ENCODE data around the gene AGAP9. TPM values are rescaled to one million over a fixed set of nuclear protein-coding genes. Genes with fewer than 3 reads are reported as not detected.

Gene AGAP9
- total RNA-seq, 1 experiment from 2014 or later, result 9.9 TPM

DNA sequence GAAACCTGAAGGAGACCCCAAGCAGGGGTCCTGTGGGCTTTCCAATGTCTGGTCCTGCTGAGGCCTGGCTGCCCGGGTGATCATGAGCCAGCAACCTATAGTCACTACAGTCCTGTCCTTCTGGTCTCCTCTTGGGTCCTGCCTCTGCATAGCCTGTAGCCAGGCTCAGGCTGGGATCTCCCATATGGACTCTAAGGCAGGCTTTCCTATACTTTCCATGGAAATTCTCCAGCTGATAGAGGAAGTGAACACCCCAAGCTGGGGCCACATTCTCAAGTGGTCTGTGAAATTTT lies 66.0 kb downstream of the AGAP9 start:
- ATAC-seq (no peak), DNase-seq (ENCODE audit: low read depth, low spot score) (no peak)
- H3K27me3 ChIP-seq (ENCODE audit: control insufficient read depth, insufficient read depth, low read length), result no peaks in the 10 kb centered on the region
- H3K36me3 ChIP-seq (ENCODE audit: control insufficient read depth, insufficient read depth, low read length), result no peaks in the 10 kb centered on the region
- POLR2A ChIA-PET, result no interaction called here
- peaks cover 2% of the 10 kb centered on the region; the same call in 1 of the 2 replicates for H3K4me1 ChIP-seq (ENCODE audit: control insufficient read depth, insufficient read depth, low read length)
- no peak overlapping the region for H3K27ac ChIP-seq (ENCODE audit: low read length)
- intact Hi-C loops (cut with micrococcal nuclease; ENCODE audit: unreplicated experiment), result no loop called here
- H3K9me3 ChIP-seq (ENCODE audit: control insufficient read depth, insufficient read depth, low read depth, low read length), result no peaks in the 10 kb centered on the region
- CTCF ChIA-PET, result no interaction called here
- in situ Hi-C loops (cut with HindIII; ENCODE audit: low pct_unique_long_range_greater_than_20kb, low sequenced_read_pairs), result no loop called here
- no peak for TF ChIP-seq SIN3A (IDR thresholded peaks at IDR 0.05; ENCODE audit: borderline replicate concordance, insufficient read depth, low read depth, low read length)
- TF ChIP-seq TCF7L2 (IDR thresholded peaks at IDR 0.05; ENCODE audit: low read depth, low read length), result no peak
- no peak for TF ChIP-seq POLR2AphosphoS5 (IDR thresholded peaks at IDR 0.05; ENCODE audit: low read depth, low read length)
- no peak for TF ChIP-seq CTCF (IDR thresholded peaks at IDR 0.05)
- no peak for TF ChIP-seq REST (IDR thresholded peaks at IDR 0.05; ENCODE audit: insufficient read depth in 1 of 2, low read depth in 2 of 2, low read length in 1 of 2)
- no TSS peak for BruUV-seq (replicated peaks)
- H3K4me3 ChIP-seq (ENCODE audit: low read depth in 2 of 2, low read length in 2 of 2), result no peak overlapping the region

DNA sequence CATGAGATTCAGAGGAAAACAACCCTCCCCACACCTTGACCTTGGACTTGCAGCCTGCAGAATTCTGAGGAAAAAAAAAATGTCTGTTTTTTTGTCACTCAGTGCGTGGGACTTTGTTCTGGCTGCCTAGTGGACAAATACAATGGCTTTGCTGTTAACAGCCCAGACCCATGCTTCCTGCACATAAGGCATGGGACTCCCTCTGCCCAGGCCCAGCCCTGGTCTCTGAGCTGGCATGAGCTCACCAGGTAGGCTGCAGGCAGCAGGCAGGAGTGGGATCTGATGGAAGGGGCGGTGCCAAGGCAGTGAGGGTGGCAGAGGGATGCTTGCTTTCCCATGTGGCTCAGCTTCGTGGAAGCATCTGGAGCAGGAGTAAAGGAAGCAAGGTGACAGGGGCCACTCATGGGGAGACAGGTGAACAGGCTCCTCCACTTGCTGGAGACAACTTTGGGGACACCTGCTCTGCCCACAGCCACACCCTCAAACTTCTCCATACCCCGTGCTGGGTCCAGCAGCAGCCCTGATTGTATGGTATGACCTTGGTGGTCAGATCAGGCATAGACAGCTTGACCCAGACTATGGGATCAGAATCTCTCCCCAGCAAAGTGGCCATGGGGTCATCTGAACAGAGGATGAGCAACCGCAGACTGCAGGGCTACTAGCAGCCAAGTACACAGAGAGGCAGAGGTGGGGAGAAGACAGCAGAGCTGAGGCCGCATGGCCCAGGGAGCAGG lies 66.5 kb downstream of the AGAP9 start:
- ATAC-seq (no peak), DNase-seq (ENCODE audit: low read depth, low spot score) (no peak)
- POLR2A ChIA-PET, result no interaction called here
- in situ Hi-C loops (cut with HindIII; ENCODE audit: low pct_unique_long_range_greater_than_20kb, low sequenced_read_pairs), result no loop called here
- Histone ChIP-seq H3K4me1 (ENCODE audit: control insufficient read depth, insufficient read depth, low read length) (peaks cover 3% of the 10 kb centered on the region; the same call in 1 of the 2 replicates), H3K27me3 (ENCODE audit: control insufficient read depth, insufficient read depth, low read length) (no peaks in the 10 kb centered on the region), H3K36me3 (ENCODE audit: control insufficient read depth, insufficient read depth, low read length) (no peaks in the 10 kb centered on the region), H3K4me3 (ENCODE audit: low read depth in 2 of 2, low read length in 2 of 2) (no peak overlapping the region), H3K27ac (ENCODE audit: low read length) (no peak overlapping the region), H3K9me3 (ENCODE audit: control insufficient read depth, insufficient read depth, low read depth, low read length) (no peaks in the 10 kb centered on the region)
- CTCF ChIA-PET, result no interaction called here
- intact Hi-C loops (cut with micrococcal nuclease; ENCODE audit: unreplicated experiment), result no loop called here
- no peak for TF ChIP-seq TCF7L2 (IDR thresholded peaks at IDR 0.05; ENCODE audit: low read depth, low read length)
- no peak for TF ChIP-seq POLR2AphosphoS5 (IDR thresholded peaks at IDR 0.05; ENCODE audit: low read depth, low read length)
- no peak for TF ChIP-seq REST (IDR thresholded peaks at IDR 0.05; ENCODE audit: insufficient read depth in 1 of 2, low read depth in 2 of 2, low read length in 1 of 2)
- no peak for TF ChIP-seq CTCF (IDR thresholded peaks at IDR 0.05)
- no peak for TF ChIP-seq SIN3A (IDR thresholded peaks at IDR 0.05; ENCODE audit: borderline replicate concordance, insufficient read depth, low read depth, low read length)
- BruUV-seq (replicated peaks), result no TSS peak
